Erythroblast (primary cell): ENCODE measurements around the gene SIX1.

Experiments
- GATA1 ChIP-seq: IDR thresholded peaks from 2 replicates; pipeline ENCODE4 v1.6.1; 2011; ENCODE audit warnings: low read depth, mild to moderate bottlenecking, control low read depth, low read length, moderate library complexity
- POLR2A ChIP-seq: IDR thresholded peaks from 2 replicates; pipeline ENCODE4 v1.6.1; 2011; ENCODE audit warnings: mild to moderate bottlenecking, low read length

GRCh38 chr14:60632257-60632656 is 17.0 kb downstream of the SIX1 start:
- no peak for TF ChIP-seq POLR2A
- TF ChIP-seq GATA1 = no peak
